SU-DHL-6 (cell line): ENCODE results near the gene RBBP4.

Experiments
- H2AFZ ChIP-seq: fragments of 200-600 bp; sonication (generic); 2 replicates; pipeline ENCODE4 v1.6.1; 2014; ENCODE audit warnings: low read depth, mild to moderate bottlenecking, moderate library complexity, mixed read lengths, antibody characterized with exemption, low read length; ENCODE audit not compliant: severe bottlenecking
- H3F3A ChIP-seq: fragments of 200-600 bp; shearing (Covaris generic); 2 replicates; pipeline ENCODE4 v1.6.0; 2016; ENCODE audit warnings: antibody characterized with exemption, mild to moderate bottlenecking; ENCODE audit not compliant: insufficient read depth
- H3K27ac ChIP-seq: fragments of 200-600 bp; sonication (generic); 2 replicates; pipeline ENCODE4 v1.5.1; 2016; ENCODE audit warnings: low read depth, mild to moderate bottlenecking, low read length, moderate library complexity, mixed read lengths
- H3K27me3 ChIP-seq: fragments of 200-600 bp; sonication (generic), shearing (Covaris generic); 2 replicates; pipeline ENCODE4 v1.6.0; 2014; ENCODE audit warnings: mild to moderate bottlenecking, low read length
- H3K36me3 ChIP-seq: fragments of 200-600 bp; sonication (generic); 2 replicates; pipeline ENCODE4 v1.6.1; 2014; ENCODE audit warnings: mild to moderate bottlenecking, low read length, mixed read lengths
- H3K4me2 ChIP-seq: fragments of 300-600, 200-600 bp; shearing (Covaris generic), sonication (generic); 2 replicates; pipeline ENCODE4 v1.6.0; 2014; ENCODE audit warnings: low read length, low read depth, mild to moderate bottlenecking; ENCODE audit not compliant: poor library complexity, severe bottlenecking
- H3K4me3 ChIP-seq: fragments of 200-600 bp; sonication (generic); 2 replicates; pipeline ENCODE4 v1.5.1; 2014; ENCODE audit warnings: antibody characterized with exemption, low read length, mild to moderate bottlenecking, mixed read lengths; ENCODE audit not compliant: insufficient read depth, poor library complexity, severe bottlenecking
- H3K79me2 ChIP-seq: fragments of 200-600 bp; sonication (generic); 2 replicates; pipeline ENCODE4 v1.6.1; 2014; ENCODE audit warnings: mild to moderate bottlenecking, low read length, moderate library complexity; ENCODE audit not compliant: insufficient read depth
- H3K9ac ChIP-seq: fragments of 200-600 bp; sonication (generic); 2 replicates; pipeline ENCODE4 v1.7.0; 2014; ENCODE audit warnings: mild to moderate bottlenecking, low read length
- H3K9me2 ChIP-seq: fragments of 200-600 bp; sonication (generic); replicated peaks from 2 replicates; pipeline ENCODE4 v1.6.1; 2014; ENCODE audit warnings: low read length; ENCODE audit not compliant: insufficient read depth
- H3K9me3 ChIP-seq: fragments of 200-600 bp; sonication (generic); 2 replicates; pipeline ENCODE4 v1.6.1; 2014; ENCODE audit warnings: low read length, mixed read lengths; ENCODE audit not compliant: insufficient read depth
- H4K20me1 ChIP-seq: fragments of 200-600 bp; sonication (generic); 2 replicates; pipeline ENCODE4 v1.6.1; 2014; ENCODE audit warnings: low read depth, mild to moderate bottlenecking, antibody characterized with exemption, low read length, moderate library complexity, mixed read lengths
- CTCF ChIP-seq: fragments of 200-600 bp; sonication (generic); IDR thresholded peaks from one replicate; pipeline ENCODE4 v1.5.1; 2017; ENCODE audit warnings: antibody characterized with exemption, mild to moderate bottlenecking, low read length, moderate library complexity; ENCODE audit not compliant: insufficient read depth, poor library complexity, severe bottlenecking
- EZH2phosphoT487 ChIP-seq: fragments of 200-600 bp; sonication (generic), shearing (Covaris generic); conservative IDR thresholded peaks from 2 replicates; pipeline ENCODE4 v1.6.1; 2018; ENCODE audit warnings: mild to moderate bottlenecking, antibody characterized with exemption, low read length, moderate library complexity, mixed read lengths

The RBBP4 gene

GRCh38 chr1:32727876-32728275 is 76.9 kb downstream of the RBBP4 start:
- no peaks in the 10 kb centered on the region for H3K36me3 ChIP-seq
- no peaks in the 10 kb centered on the region for H3F3A ChIP-seq
- no peak for TF ChIP-seq EZH2phosphoT487
- TF ChIP-seq CTCF, result no peak
- no peak overlapping the region for H3K4me2 ChIP-seq
- no peaks in the 10 kb centered on the region for H4K20me1 ChIP-seq
- no peaks in the 10 kb centered on the region for H3K79me2 ChIP-seq
- no peak overlapping the region for H3K9ac ChIP-seq
- H2AFZ ChIP-seq, result no peak overlapping the region
- H3K27me3 ChIP-seq, result 0 out of 2 replicates have a peak, but pooled peaks cover 3% of the 10 kb centered on the region
- H3K27ac ChIP-seq, result no peak overlapping the region
- no peaks in the 10 kb centered on the region for H3K9me2 ChIP-seq
- no peak overlapping the region for H3K4me3 ChIP-seq
- H3K9me3 ChIP-seq, result no peaks in the 10 kb centered on the region

- Histone ChIP-seq H3K27ac (no peak overlapping the region), H3F3A (no peaks in the 10 kb centered on the region), H3K9me2 (no peaks in the 10 kb centered on the region), H3K9ac (no peak overlapping the region), H3K4me3 (no peak overlapping the region), H3K4me2 (no peak overlapping the region), H3K27me3 (0 out of 2 replicates have a peak, but pooled peaks cover 3% of the 10 kb centered on the region), H3K9me3 (no peaks in the 10 kb centered on the region), H2AFZ (no peak overlapping the region), H3K36me3 (no peaks in the 10 kb centered on the region), H4K20me1 (no peaks in the 10 kb centered on the region), H3K79me2 (no peaks in the 10 kb centered on the region)
- TF ChIP-seq CTCF (no peak), EZH2phosphoT487 (no peak)
Observed at GRCh38 chr1:32728413-32729077, 77.5 kb downstream of the RBBP4 start.

GRCh38 chr1:32729254-32730046 is 78.4 kb downstream of the RBBP4 start:
- Histone ChIP-seq H3K27me3 (0 out of 2 replicates have a peak, but pooled peaks cover 3% of the 10 kb centered on the region), H3F3A (no peaks in the 10 kb centered on the region), H2AFZ (no peak overlapping the region), H3K4me3 (no peak overlapping the region), H3K79me2 (no peaks in the 10 kb centered on the region), H3K9me2 (no peaks in the 10 kb centered on the region), H3K36me3 (no peaks in the 10 kb centered on the region), H3K9ac (no peak overlapping the region), H3K27ac (no peak overlapping the region), H4K20me1 (no peaks in the 10 kb centered on the region), H3K4me2 (no peak overlapping the region), H3K9me3 (no peaks in the 10 kb centered on the region)
- TF ChIP-seq CTCF (no peak), EZH2phosphoT487 (no peak)
